Measurements from ENCODE around the gene AMHR2.

The AMHR2 gene

GRCh38 chr12:53453953-53454640 lies 30.4 kb downstream of the AMHR2 start:
- DNase-seq: no peak

- no peak for DNase-seq
Observed at GRCh38 chr12:53454707-53455106, 31.1 kb downstream of the AMHR2 start.

- DNase-seq: no peak
Observed at GRCh38 chr12:53456654-53457366, 33.2 kb downstream of the AMHR2 start.

GRCh38 chr12:53459097-53459496 lies 35.4 kb downstream of the AMHR2 start:
- no peak for DNase-seq

- DNase-seq: no peak
Observed at GRCh38 chr12:53461059-53461458, 37.4 kb downstream of the AMHR2 start.

- DNase-seq: no peak
Observed at GRCh38 chr12:53461591-53461990, 37.9 kb downstream of the AMHR2 start.

GRCh38 chr12:53462935-53463334 lies 39.3 kb downstream of the AMHR2 start:
- DNase-seq: no peak

- DNase-seq: no peak
Observed at GRCh38 chr12:53463802-53464560, 40.3 kb downstream of the AMHR2 start.

- DNase-seq: no peak
Observed at GRCh38 chr12:53464685-53465418, 41.2 kb downstream of the AMHR2 start.

- DNase-seq: no peak
Observed at GRCh38 chr12:53465679-53466078, 42.0 kb downstream of the AMHR2 start.

GRCh38 chr12:53466640-53467039 lies 43.0 kb downstream of the AMHR2 start:
- DNase-seq: no peak

GRCh38 chr12:53467082-53467481 lies 43.4 kb downstream of the AMHR2 start:
- no peak for DNase-seq

- no peak for DNase-seq
Observed at GRCh38 chr12:53467880-53468279, 44.2 kb downstream of the AMHR2 start.

- DNase-seq: no peak
Observed at GRCh38 chr12:53468282-53468681, 44.6 kb downstream of the AMHR2 start.

GRCh38 chr12:53472056-53472582 lies 48.5 kb downstream of the AMHR2 start:
- no peak for DNase-seq

- DNase-seq: no peak
Observed at GRCh38 chr12:53474077-53474476, 50.4 kb downstream of the AMHR2 start.

- DNase-seq: no peak
Observed at GRCh38 chr12:53474819-53475218, 51.2 kb downstream of the AMHR2 start.

- DNase-seq: no peak
Observed at GRCh38 chr12:53476769-53477209, 53.1 kb downstream of the AMHR2 start.

- no peak for DNase-seq
Observed at GRCh38 chr12:53478865-53479264, 55.2 kb downstream of the AMHR2 start.

GRCh38 chr12:53479331-53479730 lies 55.7 kb downstream of the AMHR2 start:
- no peak for DNase-seq

- no peak for DNase-seq
Observed at GRCh38 chr12:53480491-53481442, 57.1 kb downstream of the AMHR2 start.
